A549 (cell line): Measurements from ENCODE around the gene PEX7. TPM values are rescaled to one million over a fixed set of nuclear protein-coding genes. Genes with fewer than 3 reads are reported as not detected.
A peak's percentile ranks its signal among the peaks of the same experiment; 100 is the strongest.

Source experiments
- ATAC-seq, 2 experiments: fragments of 200-7000 bp in 1 of 2; fragments of >200 bp in 1 of 2; cut with Nextera tagmentation in 1 of 2; cut with Tn5 transposase in 1 of 2; 3 replicates each; pipeline versions ENCODE4 v1.8.0 to v1.9.1; 2018 to 2020; ENCODE audit warnings: mild to moderate bottlenecking in 1 of 2, moderate library complexity in 1 of 2
- CTCF ChIA-PET: fragments of 300-600 bp; sonication (Branson Sonifier 250); formaldehyde crosslinking; extraction: SDS; loops from one replicate; lab custom pipeline; 2021; ENCODE audit warnings: antibody characterized with exemption, inconsistent platforms; lab: Yijun Ruan, JAX
- POLR2A ChIA-PET: fragments of 350-600 bp; formaldehyde crosslinking; extraction: SDS; loops from one replicate; lab custom pipeline; 2021; ENCODE audit warnings: antibody characterized with exemption, inconsistent platforms; lab: Yijun Ruan, JAX
- DNase-seq, 2 experiments: peaks; one replicate each; pipeline versions ENCODE4 v3.0.0 to v3.0.0-alpha.2; 2011 to 2016; ENCODE audit warnings: low read depth in 1 of 2, low spot score in 1 of 2
- FAIRE-seq: peaks from 2 replicates; lab custom pipeline; 2011; peaks lifted over from hg19 to GRCh38; lab: Jason Lieb, UNC
- H3K27ac ChIP-seq, 2 experiments: fragments of >200 bp; sonication (Bioruptor Twin); formaldehyde crosslinking; 3 replicates each; pipeline ENCODE4 v1.5.1; 2016 to 2017
- H3K4me1 ChIP-seq: fragments of >200 bp; sonication (Bioruptor Twin); formaldehyde crosslinking; 3 replicates; pipeline ENCODE4 v1.6.1; 2016
- H3K4me2 ChIP-seq: fragments of >200 bp; sonication (Bioruptor Twin); formaldehyde crosslinking; 3 replicates; pipeline ENCODE4 v1.6.1; 2016
- H3K4me3 ChIP-seq: fragments of >200 bp; sonication (Bioruptor Twin); formaldehyde crosslinking; 3 replicates; pipeline ENCODE4 v1.5.1; 2016
- H3K9me3 ChIP-seq: fragments of >200 bp; sonication (Bioruptor Twin); formaldehyde crosslinking; 3 replicates; pipeline ENCODE4 v1.6.1; 2016
- BCL3 ChIP-seq: fragments of >200 bp; sonication (Bioruptor Twin); formaldehyde crosslinking; IDR thresholded peaks from 3 replicates; pipeline ENCODE4 v1.6.1; 2016
- CBX2 ChIP-seq: fragments of 200-600 bp; sonication (generic); IDR thresholded peaks from 2 replicates; pipeline ENCODE4 v1.6.1; 2016; ENCODE audit warnings: low read depth, mild to moderate bottlenecking, borderline replicate concordance
- EHF ChIP-seq: fragments of 250-450 bp; sonication (Bioruptor Pico); IDR thresholded peaks from 2 replicates; pipeline ENCODE4 v1.5.0; 2020; ENCODE audit warnings: mild to moderate bottlenecking
- FOXS1 ChIP-seq: fragments of 250-450 bp; sonication (Bioruptor Pico); IDR thresholded peaks from 2 replicates; pipeline ENCODE4 v1.5.0; 2020; ENCODE audit warnings: mild to moderate bottlenecking, moderate library complexity
- HOXB5 ChIP-seq: fragments of 250-450 bp; sonication (Bioruptor Pico); IDR thresholded peaks from 2 replicates; pipeline ENCODE4 v1.5.0; 2020; ENCODE audit warnings: mild to moderate bottlenecking, moderate library complexity
- JUN ChIP-seq, 2 experiments: fragments of >200 bp; sonication (Bioruptor Twin); formaldehyde crosslinking; IDR thresholded peaks; 2 replicates in 1 of 2; 3 replicates in 1 of 2; pipeline ENCODE4 v1.6.1; 2016 to 2017
- KDM1A ChIP-seq: fragments of 200-600 bp; sonication (generic); IDR thresholded peaks from 2 replicates; pipeline ENCODE4 v1.6.1; 2016; ENCODE audit warnings: low read depth, mild to moderate bottlenecking
- KDM5A ChIP-seq: fragments of 200-600 bp; sonication (generic); IDR thresholded peaks from 2 replicates; pipeline ENCODE4 v1.6.1; 2016; ENCODE audit warnings: antibody characterized with exemption, mild to moderate bottlenecking
- NFE2L2 ChIP-seq: fragments of 150-350 bp; conservative IDR thresholded peaks from 2 replicates; pipeline ENCODE4 v1.6.1; 2014; ENCODE audit warnings: low read length
- NR3C1 ChIP-seq: fragments of >200 bp; sonication (Bioruptor Twin); formaldehyde crosslinking; IDR thresholded peaks from 3 replicates; pipeline ENCODE4 v1.6.1; 2017
- PHF8 ChIP-seq: fragments of 200-600 bp; sonication (generic); IDR thresholded peaks from 2 replicates; pipeline ENCODE4 v1.6.1; 2016; ENCODE audit warnings: low read depth, mild to moderate bottlenecking, antibody characterized with exemption, moderate library complexity, borderline replicate concordance
- POLR2A ChIP-seq: IDR thresholded peaks from 2 replicates; pipeline ENCODE4 v1.6.1; 2012; ENCODE audit warnings: mild to moderate bottlenecking, low read length
- RAD21 ChIP-seq, 2 experiments: fragments of >200 bp in 1 of 2; sonication (Bioruptor Twin) in 1 of 2; formaldehyde crosslinking in 1 of 2; IDR thresholded peaks in 1 of 2; conservative IDR thresholded peaks in 1 of 2; 2 replicates in 1 of 2; 3 replicates in 1 of 2; pipeline ENCODE4 v1.6.1; 2012 to 2018; ENCODE audit warnings: inconsistent platforms in 1 of 2
- SMC3 ChIP-seq: fragments of >200 bp; sonication (Bioruptor Twin); formaldehyde crosslinking; IDR thresholded peaks from 3 replicates; pipeline ENCODE4 v1.6.1; 2018; ENCODE audit warnings: inconsistent platforms
- SREBF2 ChIP-seq: fragments of 450-650 bp; IDR thresholded peaks from 2 replicates; pipeline ENCODE4 v1.6.1; 2014; ENCODE audit warnings: mild to moderate bottlenecking, moderate library complexity
- TFCP2L1 ChIP-seq: fragments of 250-450 bp; sonication (Bioruptor Pico); IDR thresholded peaks from 2 replicates; pipeline ENCODE4 v1.5.0; 2021; ENCODE audit warnings: mild to moderate bottlenecking
- TP53 ChIP-seq: fragments of 250-450 bp; sonication (Bioruptor Pico); IDR thresholded peaks from 2 replicates; pipeline ENCODE4 v1.5.0; 2021; ENCODE audit warnings: mild to moderate bottlenecking, moderate library complexity
- USF2 ChIP-seq: fragments of 450-650 bp; IDR thresholded peaks from 2 replicates; pipeline ENCODE4 v1.6.1; 2014; ENCODE audit warnings: antibody characterized with exemption
- WGBS: methylation state at CpG from one replicate; pipeline ENCODE4 v1.1.6; 2017; ENCODE audit errors: missing lambda C conversion rate; 5-methylcytosine and 5-hydroxymethylcytosine counted together
- polyA minus RNA-seq: library from RNA; depleted of rRNA, polyadenylated mRNA; stranded (reverse); fragments of >200 nt; gene quantifications from 2 replicates; pipeline ENCODE4 v1.2.3, GENCODE V29; 2011; rRNA and poly(A)+ RNA removed
- polyA plus RNA-seq, 4 experiments: library from polyadenylated mRNA; depleted of rRNA in 3 of 4; stranded (reverse); fragments of >200 nt; fragmentation: RNase III in 1 of 4; extraction: RNeasy Plus Mini Kit Qiagen cat#74134 plus additional on column Dnase treatment in 1 of 4; gene quantifications; 2 replicates in 3 of 4; 3 replicates in 1 of 4; pipeline ENCODE4 v1.2.3, GENCODE V29; 2011 to 2017
- TF ChIP-seq, protein P1 (sequence below): fragments of >200 bp; sonication (Bioruptor Twin); formaldehyde crosslinking; IDR thresholded peaks from 3 replicates; pipeline ENCODE4 v1.5.1; 2016
- TF ChIP-seq, protein P2 (sequence below): IDR thresholded peaks from 2 replicates; pipeline ENCODE4 v1.6.1; 2012
- TF ChIP-seq, protein P3 (sequence below): IDR thresholded peaks from 2 replicates; pipeline ENCODE4 v1.6.1; 2012; ENCODE audit warnings: low read depth, borderline replicate concordance

PEX7 gene, protein sequence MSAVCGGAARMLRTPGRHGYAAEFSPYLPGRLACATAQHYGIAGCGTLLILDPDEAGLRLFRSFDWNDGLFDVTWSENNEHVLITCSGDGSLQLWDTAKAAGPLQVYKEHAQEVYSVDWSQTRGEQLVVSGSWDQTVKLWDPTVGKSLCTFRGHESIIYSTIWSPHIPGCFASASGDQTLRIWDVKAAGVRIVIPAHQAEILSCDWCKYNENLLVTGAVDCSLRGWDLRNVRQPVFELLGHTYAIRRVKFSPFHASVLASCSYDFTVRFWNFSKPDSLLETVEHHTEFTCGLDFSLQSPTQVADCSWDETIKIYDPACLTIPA
- polyA plus RNA-seq (2011; rRNA removed) (7.3 and 9.6 TPM in 2 replicates), polyA plus RNA-seq (2017; fragmentation: RNase III; extraction: RNeasy Plus Mini Kit Qiagen cat#74134 plus additional on column Dnase treatment) (6.0 to 6.9 TPM (median 6.2 TPM) in 3 replicates), polyA minus RNA-seq (5.2 and 5.3 TPM in 2 replicates)
- polyA plus RNA-seq (2012; cell fraction: cytosol; rRNA removed) = 3.9 and 4.6 TPM in 2 replicates
- 2.0 and 3.4 TPM in 2 replicates for polyA plus RNA-seq (2012; cell fraction: nucleus; rRNA removed)

DNA sequence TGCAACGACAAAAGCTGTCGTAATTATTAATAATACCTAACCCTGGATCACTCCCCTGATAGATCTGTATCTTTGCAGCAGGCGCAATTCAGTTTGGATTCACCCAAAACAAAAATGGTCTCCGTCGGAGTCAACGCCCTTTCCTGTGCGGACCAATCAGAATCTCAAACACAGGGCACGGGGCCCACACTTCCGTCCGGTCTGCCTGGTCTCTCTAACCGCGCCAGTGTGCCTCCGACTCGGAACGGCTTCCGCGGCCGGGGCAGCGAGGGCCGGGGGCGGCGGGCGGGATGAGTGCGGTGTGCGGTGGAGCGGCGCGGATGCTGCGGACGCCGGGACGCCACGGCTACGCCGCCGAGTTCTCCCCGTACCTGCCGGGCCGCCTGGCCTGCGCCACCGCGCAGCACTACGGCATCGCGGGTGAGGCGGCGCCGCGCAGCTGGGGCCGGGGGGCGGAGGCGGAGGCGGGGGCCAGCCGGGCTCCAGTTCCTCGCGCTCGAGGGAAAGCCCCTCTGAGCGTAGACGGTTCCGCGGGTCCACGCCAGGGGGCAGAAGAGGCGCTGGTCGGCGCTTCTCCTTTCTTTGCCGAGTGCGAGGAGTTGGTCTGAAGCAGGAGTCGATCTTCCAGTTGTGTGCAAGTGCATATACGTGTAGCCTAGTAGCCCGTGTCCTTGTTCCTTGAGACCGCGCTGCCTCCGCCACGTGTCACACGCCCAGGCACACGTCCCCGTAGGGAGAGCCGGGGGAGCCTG is at the start of gene PEX7:
Gene PEX7, plus strand, starts transcription at position 217 of the 752 bp plus-strand sequence. Its CDS starts 74 bp downstream, at position 291.
- no peak for FAIRE-seq
- peak; percentile 97 for ATAC-seq
- WGBS = under 1% methylated on average over 26 of the region's 78 CpGs

More for the DNA sequence above, at the start of gene PEX7:
- peak; percentile 66 to 89 for DNase-seq
- TF ChIP-seq SREBF2 (no peak), NR3C1 (no peak), KDM5A (no peak), EHF (CRISPR knock-in tag) (no peak), JUN (IDR thresholded peaks at IDR 0.05) (peak; percentile 41 to 80; a peak in 3 of 5 replicates), FOXS1 (CRISPR knock-in tag) (no peak), TP53 (CRISPR knock-in tag) (no peak), POLR2A (peak; percentile 69), BCL3 (peak; percentile 43; the same call in 1 of the 3 replicates), KDM1A (no peak; the same call in 1 of the 2 replicates), TFCP2L1 (CRISPR knock-in tag) (no peak), PHF8 (peak; percentile 92), USF2 (peak; percentile 90), HOXB5 (CRISPR knock-in tag) (no peak), SMC3 (peak; percentile 49; the same call in 2 of the 3 replicates), RAD21 (conservative IDR thresholded peaks at IDR 0.05 in 1 of 2, IDR thresholded peaks at IDR 0.05 in 1 of 2) (peak in 1 of 2 experiments; percentile 35; a peak in 2 of 5 replicates), NFE2L2 (no peak), CBX2 (no peak)
- TF ChIP-seq, protein P1, sequence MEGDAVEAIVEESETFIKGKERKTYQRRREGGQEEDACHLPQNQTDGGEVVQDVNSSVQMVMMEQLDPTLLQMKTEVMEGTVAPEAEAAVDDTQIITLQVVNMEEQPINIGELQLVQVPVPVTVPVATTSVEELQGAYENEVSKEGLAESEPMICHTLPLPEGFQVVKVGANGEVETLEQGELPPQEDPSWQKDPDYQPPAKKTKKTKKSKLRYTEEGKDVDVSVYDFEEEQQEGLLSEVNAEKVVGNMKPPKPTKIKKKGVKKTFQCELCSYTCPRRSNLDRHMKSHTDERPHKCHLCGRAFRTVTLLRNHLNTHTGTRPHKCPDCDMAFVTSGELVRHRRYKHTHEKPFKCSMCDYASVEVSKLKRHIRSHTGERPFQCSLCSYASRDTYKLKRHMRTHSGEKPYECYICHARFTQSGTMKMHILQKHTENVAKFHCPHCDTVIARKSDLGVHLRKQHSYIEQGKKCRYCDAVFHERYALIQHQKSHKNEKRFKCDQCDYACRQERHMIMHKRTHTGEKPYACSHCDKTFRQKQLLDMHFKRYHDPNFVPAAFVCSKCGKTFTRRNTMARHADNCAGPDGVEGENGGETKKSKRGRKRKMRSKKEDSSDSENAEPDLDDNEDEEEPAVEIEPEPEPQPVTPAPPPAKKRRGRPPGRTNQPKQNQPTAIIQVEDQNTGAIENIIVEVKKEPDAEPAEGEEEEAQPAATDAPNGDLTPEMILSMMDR = peak; percentile 48
- TF ChIP-seq, protein P2, sequence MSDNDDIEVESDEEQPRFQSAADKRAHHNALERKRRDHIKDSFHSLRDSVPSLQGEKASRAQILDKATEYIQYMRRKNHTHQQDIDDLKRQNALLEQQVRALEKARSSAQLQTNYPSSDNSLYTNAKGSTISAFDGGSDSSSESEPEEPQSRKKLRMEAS = peak; percentile 82
- TF ChIP-seq, protein P3, sequence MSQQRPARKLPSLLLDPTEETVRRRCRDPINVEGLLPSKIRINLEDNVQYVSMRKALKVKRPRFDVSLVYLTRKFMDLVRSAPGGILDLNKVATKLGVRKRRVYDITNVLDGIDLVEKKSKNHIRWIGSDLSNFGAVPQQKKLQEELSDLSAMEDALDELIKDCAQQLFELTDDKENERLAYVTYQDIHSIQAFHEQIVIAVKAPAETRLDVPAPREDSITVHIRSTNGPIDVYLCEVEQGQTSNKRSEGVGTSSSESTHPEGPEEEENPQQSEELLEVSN = no peak
- peak within 1 kb of the TSS; percentile 88 for H3K4me2 ChIP-seq
- no peaks in the 10 kb centered on the region for H3K9me3 ChIP-seq
- H3K27ac ChIP-seq = peak within 1 kb of the TSS; percentile 87 to 97
- CTCF ChIA-PET = interaction anchor here (0.5 to 1.4 kb wide), 3 partner anchors 12 to 151 kb away, joined by 3 to 4 read pairs (median 3); partner anchors contain the start of gene SLC35D3
- peak within 1 kb of the TSS; percentile 73 for H3K4me3 ChIP-seq
- POLR2A ChIA-PET = interaction anchor here (0.6 to 1.0 kb wide), 3 partner anchors 28 to 215 kb away, joined by 3 read pairs; no protein-coding TSS in a partner anchor
- H3K4me1 ChIP-seq = no peaks in the 10 kb centered on the region
